ENCODE measurements around the gene SP140. TPM values are rescaled to one million over a fixed set of nuclear protein-coding genes. Genes with fewer than 3 reads are reported as not detected.
"Not testable (repeated sequence)": the region's sequence is repeated elsewhere in the genome, so short reads cannot be mapped to it uniquely, and the experiment has no call there.

Gene SP140
- total RNA-seq, 1 donor from 2014 or later = 4.6 TPM

GRCh38 chr2:230216489-230216888 lies 9.0 kb upstream of the SP140 start:
- no peak for DNase-seq (ENCODE audit: low read depth)
- no peak for TF ChIP-seq CTCF (conservative IDR thresholded peaks at IDR 0.05; ENCODE audit: low read depth, low read length)
- no peak overlapping the region for H3K4me3 ChIP-seq (ENCODE audit: low read depth, low read length)

DNA sequence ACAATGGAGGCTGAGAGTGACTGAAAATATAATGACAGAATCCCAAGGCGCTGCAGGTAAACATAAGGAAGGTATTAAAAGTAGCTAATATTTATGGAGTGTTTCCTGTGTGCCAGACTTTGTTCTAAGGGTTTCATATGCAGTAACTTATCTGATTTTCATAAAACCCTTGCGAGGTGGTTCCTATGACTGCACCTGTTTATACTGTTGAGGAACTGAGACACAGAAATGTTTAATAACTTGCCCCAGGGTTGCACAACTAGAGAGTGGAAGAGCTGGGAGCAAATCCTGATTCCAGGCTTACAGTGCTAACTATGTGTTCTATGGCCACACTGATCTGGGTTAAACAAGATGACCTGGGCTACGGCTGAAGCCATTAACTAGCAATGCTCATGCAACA lies 8.1 kb upstream of the SP140 start:
- no peak for TF ChIP-seq CTCF (conservative IDR thresholded peaks at IDR 0.05; ENCODE audit: low read depth, low read length)
- no peak for DNase-seq (ENCODE audit: low read depth)
- no peak overlapping the region for H3K4me3 ChIP-seq (ENCODE audit: low read depth, low read length)

DNA sequence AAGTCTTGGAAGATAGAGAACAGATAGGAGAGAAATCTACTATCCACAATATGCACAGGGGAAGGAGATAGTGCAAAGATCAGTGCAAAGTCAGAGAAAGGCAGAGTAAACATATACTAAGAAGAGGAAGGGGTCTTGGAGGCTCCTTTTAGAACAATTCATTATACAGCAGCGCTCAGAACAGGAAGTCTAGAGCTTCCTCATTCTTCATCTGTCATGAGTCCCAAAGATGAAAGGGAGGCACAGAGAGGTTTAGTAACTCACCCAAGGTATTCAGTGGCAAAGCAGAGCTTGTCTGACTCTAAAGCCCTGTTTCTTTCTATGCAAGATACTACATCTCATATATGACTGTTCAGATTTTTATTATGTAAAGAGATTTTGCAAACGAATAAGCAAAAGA lies 7.1 kb upstream of the SP140 start:
- no peak for DNase-seq (ENCODE audit: low read depth)
- H3K4me3 ChIP-seq (ENCODE audit: low read depth, low read length) = peak overlapping the region; percentile 86
- TF ChIP-seq CTCF (conservative IDR thresholded peaks at IDR 0.05; ENCODE audit: low read depth, low read length) = no peak

DNA sequence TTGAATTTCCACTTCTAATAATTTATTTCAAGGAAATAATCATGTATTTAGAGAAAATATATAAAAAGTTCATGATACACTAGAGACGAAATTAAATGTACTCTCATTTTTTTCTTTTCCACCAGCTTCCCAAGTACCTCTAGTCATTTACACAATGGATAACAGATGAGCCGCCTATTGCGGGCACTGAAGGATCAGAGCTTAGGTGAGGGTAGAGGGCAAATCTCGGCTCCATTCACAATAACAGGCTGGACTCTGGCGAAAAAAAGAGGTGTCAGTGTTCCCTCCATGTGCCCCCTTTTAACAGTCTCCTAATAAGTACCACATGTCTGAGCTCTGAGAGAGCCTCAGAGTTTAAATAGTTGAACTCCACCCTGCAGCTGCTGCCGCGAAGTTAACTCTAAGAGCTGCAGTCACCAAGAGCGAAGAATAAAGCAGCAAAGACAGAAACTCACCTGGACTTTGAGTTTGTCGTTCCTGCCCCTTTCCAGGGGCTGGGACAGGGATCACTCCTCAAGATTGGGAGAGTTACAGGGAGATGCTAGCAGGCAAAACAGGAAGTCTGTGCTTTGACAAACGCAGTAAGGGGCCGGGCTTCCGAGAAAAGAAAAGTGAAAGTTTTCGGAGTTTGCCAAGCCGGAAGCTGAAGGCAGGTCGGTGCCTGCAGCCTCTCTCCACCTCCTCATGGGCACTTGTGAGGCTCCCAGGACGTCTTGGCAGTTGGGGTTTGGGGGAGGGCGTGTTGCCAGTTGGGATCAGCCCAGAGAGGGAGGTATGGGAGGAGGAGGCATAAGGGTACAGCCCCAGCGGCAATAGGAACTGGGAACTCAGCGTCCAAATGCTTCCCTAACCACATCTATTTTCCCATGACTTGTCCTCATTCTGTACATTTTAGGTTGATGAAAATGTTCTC lies 5.9 kb upstream of the SP140 start, which contains the start of gene SP110:
Gene SP110, minus strand, starts transcription at position 566 of the 913 bp plus-strand sequence. CDS start 3,057 bp downstream, outside the sequence.
- peak within 1 kb of the TSS; percentile 86 for H3K4me3 ChIP-seq (ENCODE audit: low read depth, low read length)
- DNase-seq (ENCODE audit: low read depth) = no peak
- TF ChIP-seq CTCF (conservative IDR thresholded peaks at IDR 0.05; ENCODE audit: low read depth, low read length) = no peak

GRCh38 chr2:230220347-230220969 lies 5.1 kb upstream of the SP140 start:
- TF ChIP-seq CTCF (conservative IDR thresholded peaks at IDR 0.05; ENCODE audit: low read depth, low read length) = no peak
- H3K4me3 ChIP-seq (ENCODE audit: low read depth, low read length) = peak overlapping the region; percentile 86
- DNase-seq (ENCODE audit: low read depth) = no peak

DNA sequence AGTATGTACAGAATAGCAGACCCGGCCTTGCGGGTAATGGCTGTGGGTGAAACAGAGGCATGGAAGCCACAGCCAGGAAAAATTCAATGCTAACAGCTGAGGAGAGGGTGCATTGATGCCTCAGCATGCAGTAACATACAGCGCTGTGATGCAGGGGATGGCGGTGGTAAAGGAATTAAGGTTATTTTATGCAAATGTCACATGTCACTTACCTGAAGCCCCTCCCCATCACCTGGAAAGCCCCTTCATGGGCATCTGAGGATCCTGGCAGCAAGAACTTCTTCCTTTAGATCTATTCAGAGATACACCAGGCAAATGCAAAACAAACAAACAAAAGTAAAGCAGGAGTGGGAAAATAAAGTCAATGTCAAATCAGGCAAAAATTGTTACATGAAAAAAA lies 4.0 kb upstream of the SP140 start:
- DNase-seq (ENCODE audit: low read depth) = no peak
- TF ChIP-seq CTCF (conservative IDR thresholded peaks at IDR 0.05; ENCODE audit: low read depth, low read length) = no peak
- no peak overlapping the region for H3K4me3 ChIP-seq (ENCODE audit: low read depth, low read length)

DNA sequence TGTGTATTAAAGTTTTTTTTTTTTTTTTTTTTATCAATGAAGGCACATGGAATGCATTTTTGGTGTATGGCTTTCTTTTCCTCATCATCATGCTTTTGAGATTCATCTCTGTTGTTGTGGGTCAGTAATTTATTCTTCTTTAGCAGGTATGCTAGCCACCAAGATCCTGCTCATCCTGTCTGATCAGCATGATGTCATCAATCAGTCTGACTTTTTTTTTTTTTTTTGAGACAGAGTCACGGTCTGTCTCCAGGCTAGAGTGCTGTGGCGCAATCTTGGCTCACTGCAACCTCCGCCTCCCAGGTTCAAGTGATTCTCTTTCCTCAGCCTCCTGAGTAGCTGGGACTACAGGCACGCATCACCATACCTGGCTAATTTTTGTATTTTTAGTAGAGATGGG lies 2.7 kb upstream of the SP140 start:
- not testable (repeated sequence) for H3K4me3 ChIP-seq (ENCODE audit: low read depth, low read length); DNase-seq (ENCODE audit: low read depth)

Data from epithelial cell of proximal tubule (primary cell).